ENCODE measurements around the gene TRIP13.
"Not testable (repeated sequence)": the region's sequence is repeated elsewhere in the genome, so short reads cannot be mapped to it uniquely, and the experiment has no call there.

- not testable (repeated sequence) for TF ChIP-seq POLR2A (IDR thresholded peaks at IDR 0.05)
- TF ChIP-seq, protein P1, sequence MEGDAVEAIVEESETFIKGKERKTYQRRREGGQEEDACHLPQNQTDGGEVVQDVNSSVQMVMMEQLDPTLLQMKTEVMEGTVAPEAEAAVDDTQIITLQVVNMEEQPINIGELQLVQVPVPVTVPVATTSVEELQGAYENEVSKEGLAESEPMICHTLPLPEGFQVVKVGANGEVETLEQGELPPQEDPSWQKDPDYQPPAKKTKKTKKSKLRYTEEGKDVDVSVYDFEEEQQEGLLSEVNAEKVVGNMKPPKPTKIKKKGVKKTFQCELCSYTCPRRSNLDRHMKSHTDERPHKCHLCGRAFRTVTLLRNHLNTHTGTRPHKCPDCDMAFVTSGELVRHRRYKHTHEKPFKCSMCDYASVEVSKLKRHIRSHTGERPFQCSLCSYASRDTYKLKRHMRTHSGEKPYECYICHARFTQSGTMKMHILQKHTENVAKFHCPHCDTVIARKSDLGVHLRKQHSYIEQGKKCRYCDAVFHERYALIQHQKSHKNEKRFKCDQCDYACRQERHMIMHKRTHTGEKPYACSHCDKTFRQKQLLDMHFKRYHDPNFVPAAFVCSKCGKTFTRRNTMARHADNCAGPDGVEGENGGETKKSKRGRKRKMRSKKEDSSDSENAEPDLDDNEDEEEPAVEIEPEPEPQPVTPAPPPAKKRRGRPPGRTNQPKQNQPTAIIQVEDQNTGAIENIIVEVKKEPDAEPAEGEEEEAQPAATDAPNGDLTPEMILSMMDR (IDR thresholded peaks at IDR 0.05) = not testable (repeated sequence)
Observed at GRCh38 chr5:845031-845675, 47.5 kb upstream of the TRIP13 start.
